Large intestine (tissue), 1 donor: ENCODE measurements around the gene EIF5B. TPM values are rescaled to one million over a fixed set of nuclear protein-coding genes. Genes with fewer than 3 reads are reported as not detected.

Experiments used
- polyA plus RNA-seq: library from polyadenylated mRNA; unstranded; fragments of 120-200 nt; gene quantifications from one replicate; pipeline ENCODE4 v1.2.1, GENCODE V29; 2013

Gene EIF5B
- polyA plus RNA-seq, 1 donor: 50.4 TPM

Other genes starting within 250 kb of the EIF5B start
- 7.5 TPM for gene C2orf15, start 195.7 kb upstream of the EIF5B start, polyA plus RNA-seq
- 10.0 TPM for gene TSGA10, start 182.4 kb upstream of the EIF5B start, polyA plus RNA-seq
- 18.4 TPM for gene LIPT1, start 182.4 kb upstream of the EIF5B start, polyA plus RNA-seq
- 54.9 TPM for gene MITD1, start 156.3 kb upstream of the EIF5B start, polyA plus RNA-seq
- 39.4 TPM for gene MRPL30, start 156.2 kb upstream of the EIF5B start, polyA plus RNA-seq
- gene LYG2, start 81.7 kb upstream of the EIF5B start, polyA plus RNA-seq: 0.16 TPM
- gene LYG1, start 36.2 kb upstream of the EIF5B start, polyA plus RNA-seq: 3.1 TPM
- gene TXNDC9, start 1.1 kb upstream of the EIF5B start, polyA plus RNA-seq: 28.1 TPM
- gene REV1, start 152.6 kb downstream of the EIF5B start, polyA plus RNA-seq: 44.0 TPM